ENCODE data around the gene MRPL34. TPM values are rescaled to one million over a fixed set of nuclear protein-coding genes. Genes with fewer than 3 reads are reported as not detected.

MRPL34 gene
- total and polyA plus RNA-seq, 9 of the 15 experiments (the other 6 are each of a cell fraction or from before 2014, with no cell fraction given), result 11.5 to 256 (median 72.5) TPM

DNA sequence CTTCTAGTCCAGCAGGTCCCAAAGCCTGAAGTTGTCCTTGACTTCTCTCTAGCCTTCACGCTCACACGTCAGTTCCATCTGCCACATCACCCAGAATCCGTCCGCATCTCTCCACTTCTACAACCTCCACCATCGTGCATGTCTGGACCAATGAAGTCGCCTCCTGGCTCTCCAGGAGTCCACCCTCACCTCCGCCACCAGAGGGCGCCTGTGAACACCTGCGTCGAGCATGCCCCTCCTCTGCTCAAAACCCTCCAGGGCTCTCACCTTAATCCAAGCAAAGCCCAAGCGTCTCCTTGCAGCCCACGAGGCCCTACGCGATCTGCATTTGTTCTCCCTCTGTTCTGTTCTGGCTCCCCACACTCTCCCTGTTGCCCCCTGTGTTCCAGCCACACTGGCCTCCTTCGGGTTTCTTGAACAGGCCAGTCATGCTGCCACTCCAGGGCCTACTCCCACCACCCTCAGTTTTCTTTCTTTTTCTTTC lies 44.8 kb upstream of the MRPL34 start (continued):
- TF ChIP-seq ZNF184 (CRISPR knock-in tag; IDR thresholded peaks at IDR 0.05) (no peak), U2AF2 (optimal IDR thresholded peaks at IDR 0.05; ENCODE audit: low read depth, low read length) (no peak), SIN3B (IDR thresholded peaks at IDR 0.05; ENCODE audit: low read depth) (no peak), ZC3H8 (IDR thresholded peaks at IDR 0.05) (0 out of 2 replicates have a peak, but pooled peaks have one; percentile 76), ESRRA (IDR thresholded peaks at IDR 0.05; ENCODE audit: borderline replicate concordance, low read depth) (no peak; the same call in 1 of the 2 replicates), NCOA6 (IDR thresholded peaks at IDR 0.05) (no peak), NR1H2 (CRISPR knock-in tag; IDR thresholded peaks at IDR 0.05) (no peak), FOXJ2 (tag; IDR thresholded peaks at IDR 0.05) (no peak), TAF7 (tag; IDR thresholded peaks at IDR 0.05) (no peak), RBM15 (IDR thresholded peaks at IDR 0.05; ENCODE audit: insufficient read depth, low read length) (no peak), FUS (optimal IDR thresholded peaks at IDR 0.05; ENCODE audit: low read depth, low read length) (no peak), ZNF263 (CRISPR knock-in tag; IDR thresholded peaks at IDR 0.05; ENCODE audit: borderline replicate concordance) (no peak), MAFF (IDR thresholded peaks at IDR 0.05; ENCODE audit: low read length) (no peak), RB1 (IDR thresholded peaks at IDR 0.05; ENCODE audit: low read depth) (no peak; the same call in 1 of the 2 replicates), ZBTB17 (CRISPR knock-in tag; IDR thresholded peaks at IDR 0.05) (no peak)
- TF ChIP-seq, protein P1, sequence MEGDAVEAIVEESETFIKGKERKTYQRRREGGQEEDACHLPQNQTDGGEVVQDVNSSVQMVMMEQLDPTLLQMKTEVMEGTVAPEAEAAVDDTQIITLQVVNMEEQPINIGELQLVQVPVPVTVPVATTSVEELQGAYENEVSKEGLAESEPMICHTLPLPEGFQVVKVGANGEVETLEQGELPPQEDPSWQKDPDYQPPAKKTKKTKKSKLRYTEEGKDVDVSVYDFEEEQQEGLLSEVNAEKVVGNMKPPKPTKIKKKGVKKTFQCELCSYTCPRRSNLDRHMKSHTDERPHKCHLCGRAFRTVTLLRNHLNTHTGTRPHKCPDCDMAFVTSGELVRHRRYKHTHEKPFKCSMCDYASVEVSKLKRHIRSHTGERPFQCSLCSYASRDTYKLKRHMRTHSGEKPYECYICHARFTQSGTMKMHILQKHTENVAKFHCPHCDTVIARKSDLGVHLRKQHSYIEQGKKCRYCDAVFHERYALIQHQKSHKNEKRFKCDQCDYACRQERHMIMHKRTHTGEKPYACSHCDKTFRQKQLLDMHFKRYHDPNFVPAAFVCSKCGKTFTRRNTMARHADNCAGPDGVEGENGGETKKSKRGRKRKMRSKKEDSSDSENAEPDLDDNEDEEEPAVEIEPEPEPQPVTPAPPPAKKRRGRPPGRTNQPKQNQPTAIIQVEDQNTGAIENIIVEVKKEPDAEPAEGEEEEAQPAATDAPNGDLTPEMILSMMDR (IDR thresholded peaks at IDR 0.05 in 2 of 3, conservative IDR thresholded peaks at IDR 0.05 in 1 of 3; ENCODE audit: insufficient read depth in 2 of 3, low read depth in 1 of 3, low read length in 3 of 3), result peak; percentile 90 to 99 (median 94)
- TF ChIP-seq, protein P2, sequence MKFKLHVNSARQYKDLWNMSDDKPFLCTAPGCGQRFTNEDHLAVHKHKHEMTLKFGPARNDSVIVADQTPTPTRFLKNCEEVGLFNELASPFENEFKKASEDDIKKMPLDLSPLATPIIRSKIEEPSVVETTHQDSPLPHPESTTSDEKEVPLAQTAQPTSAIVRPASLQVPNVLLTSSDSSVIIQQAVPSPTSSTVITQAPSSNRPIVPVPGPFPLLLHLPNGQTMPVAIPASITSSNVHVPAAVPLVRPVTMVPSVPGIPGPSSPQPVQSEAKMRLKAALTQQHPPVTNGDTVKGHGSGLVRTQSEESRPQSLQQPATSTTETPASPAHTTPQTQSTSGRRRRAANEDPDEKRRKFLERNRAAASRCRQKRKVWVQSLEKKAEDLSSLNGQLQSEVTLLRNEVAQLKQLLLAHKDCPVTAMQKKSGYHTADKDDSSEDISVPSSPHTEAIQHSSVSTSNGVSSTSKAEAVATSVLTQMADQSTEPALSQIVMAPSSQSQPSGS (CRISPR knock-in tag; IDR thresholded peaks at IDR 0.05), result no peak
- TF ChIP-seq, protein P3, sequence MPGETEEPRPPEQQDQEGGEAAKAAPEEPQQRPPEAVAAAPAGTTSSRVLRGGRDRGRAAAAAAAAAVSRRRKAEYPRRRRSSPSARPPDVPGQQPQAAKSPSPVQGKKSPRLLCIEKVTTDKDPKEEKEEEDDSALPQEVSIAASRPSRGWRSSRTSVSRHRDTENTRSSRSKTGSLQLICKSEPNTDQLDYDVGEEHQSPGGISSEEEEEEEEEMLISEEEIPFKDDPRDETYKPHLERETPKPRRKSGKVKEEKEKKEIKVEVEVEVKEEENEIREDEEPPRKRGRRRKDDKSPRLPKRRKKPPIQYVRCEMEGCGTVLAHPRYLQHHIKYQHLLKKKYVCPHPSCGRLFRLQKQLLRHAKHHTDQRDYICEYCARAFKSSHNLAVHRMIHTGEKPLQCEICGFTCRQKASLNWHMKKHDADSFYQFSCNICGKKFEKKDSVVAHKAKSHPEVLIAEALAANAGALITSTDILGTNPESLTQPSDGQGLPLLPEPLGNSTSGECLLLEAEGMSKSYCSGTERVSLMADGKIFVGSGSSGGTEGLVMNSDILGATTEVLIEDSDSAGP (CRISPR knock-in tag; IDR thresholded peaks at IDR 0.05), result no peak
- TF ChIP-seq, protein P4, sequence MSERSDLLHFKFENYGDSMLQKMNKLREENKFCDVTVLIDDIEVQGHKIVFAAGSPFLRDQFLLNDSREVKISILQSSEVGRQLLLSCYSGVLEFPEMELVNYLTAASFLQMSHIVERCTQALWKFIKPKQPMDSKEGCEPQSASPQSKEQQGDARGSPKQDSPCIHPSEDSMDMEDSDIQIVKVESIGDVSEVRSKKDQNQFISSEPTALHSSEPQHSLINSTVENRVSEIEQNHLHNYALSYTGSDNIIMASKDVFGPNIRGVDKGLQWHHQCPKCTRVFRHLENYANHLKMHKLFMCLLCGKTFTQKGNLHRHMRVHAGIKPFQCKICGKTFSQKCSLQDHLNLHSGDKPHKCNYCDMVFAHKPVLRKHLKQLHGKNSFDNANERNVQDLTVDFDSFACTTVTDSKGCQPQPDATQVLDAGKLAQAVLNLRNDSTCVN (CRISPR knock-in tag; IDR thresholded peaks at IDR 0.05), result peak; percentile 66; the same call in 1 of the 2 replicates
- TF ChIP-seq, protein P5, sequence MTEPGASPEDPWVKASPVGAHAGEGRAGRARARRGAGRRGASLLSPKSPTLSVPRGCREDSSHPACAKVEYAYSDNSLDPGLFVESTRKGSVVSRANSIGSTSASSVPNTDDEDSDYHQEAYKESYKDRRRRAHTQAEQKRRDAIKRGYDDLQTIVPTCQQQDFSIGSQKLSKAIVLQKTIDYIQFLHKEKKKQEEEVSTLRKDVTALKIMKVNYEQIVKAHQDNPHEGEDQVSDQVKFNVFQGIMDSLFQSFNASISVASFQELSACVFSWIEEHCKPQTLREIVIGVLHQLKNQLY (CRISPR knock-in tag; conservative IDR thresholded peaks at IDR 0.05), result no peak
- TF ChIP-seq, protein P6, sequence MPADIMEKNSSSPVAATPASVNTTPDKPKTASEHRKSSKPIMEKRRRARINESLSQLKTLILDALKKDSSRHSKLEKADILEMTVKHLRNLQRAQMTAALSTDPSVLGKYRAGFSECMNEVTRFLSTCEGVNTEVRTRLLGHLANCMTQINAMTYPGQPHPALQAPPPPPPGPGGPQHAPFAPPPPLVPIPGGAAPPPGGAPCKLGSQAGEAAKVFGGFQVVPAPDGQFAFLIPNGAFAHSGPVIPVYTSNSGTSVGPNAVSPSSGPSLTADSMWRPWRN (IDR thresholded peaks at IDR 0.05; ENCODE audit: low read depth), result no peak

Data from K562 (cell line).